H1 (cell line): ENCODE results near the gene IRF2BP1. TPM values are rescaled to one million over a fixed set of nuclear protein-coding genes. Genes with fewer than 3 reads are reported as not detected.

Experiments
- BCL11A ChIP-seq, 2 experiments: IDR thresholded peaks; one replicate each; pipeline ENCODE4 v1.6.1; 2011; ENCODE audit warnings: low read depth in 2 of 2, low read length in 2 of 2, mild to moderate bottlenecking in 2 of 2
- CHD7 ChIP-seq: fragments of 300-600 bp; sonication (generic); IDR thresholded peaks from 2 replicates; pipeline ENCODE4 v1.7.1; 2012; ENCODE audit warnings: low read length, moderate library complexity, mild to moderate bottlenecking, inconsistent platforms; ENCODE audit not compliant: insufficient replicate concordance
- EP300 ChIP-seq, 2 experiments: IDR thresholded peaks; 1 replicate in 1 of 2; 2 replicates in 1 of 2; pipeline ENCODE4 v1.6.1; 2011 to 2012; ENCODE audit warnings: low read depth in 2 of 2, low read length in 2 of 2, mild to moderate bottlenecking in 2 of 2, borderline replicate concordance in 1 of 2, inconsistent platforms in 1 of 2, moderate library complexity in 1 of 2
- HDAC2 ChIP-seq, 2 experiments: fragments of 300-600 bp in 1 of 2; sonication (generic) in 1 of 2; IDR thresholded peaks; 2 replicates each; pipeline ENCODE4 v1.6.1; 2011 to 2012; ENCODE audit warnings: low read depth in 2 of 2, low read length in 2 of 2, mild to moderate bottlenecking in 2 of 2, moderate library complexity in 2 of 2, borderline replicate concordance in 1 of 2, inconsistent platforms in 1 of 2
- POU5F1 ChIP-seq: IDR thresholded peaks from 2 replicates; pipeline ENCODE4 v1.6.1; 2011; ENCODE audit warnings: low read depth, mild to moderate bottlenecking, low read length, moderate library complexity
- SP2 ChIP-seq: IDR thresholded peaks from 2 replicates; pipeline ENCODE4 v1.6.1; 2012; ENCODE audit warnings: mild to moderate bottlenecking, low read length, inconsistent platforms
- polyA plus RNA-seq, 7 experiments: library from polyadenylated mRNA; depleted of rRNA in 3 of 7; stranded (reverse) in 5 of 7; unstranded in 2 of 7; fragments of >200 nt in 5 of 7; fragments of 200-250 nt in 2 of 7; gene quantifications; 1 replicate in 5 of 7; 2 replicates in 1 of 7; 4 replicates in 1 of 7; pipeline versions ENCODE4 v1.2.1 to v1.2.3, GENCODE V29; 2011 to 2013; ENCODE audit warnings: missing spikeins in 2 of 7, mixed read lengths in 2 of 7
- total RNA-seq: library from RNA; stranded (reverse); fragmentation: NEBNext Ultra II Directional; extraction: Animal tissue kit (Norgen Biotek cat#: 25700); gene quantifications from 2 replicates; pipeline ENCODE4 v1.2.1, GENCODE V29; 2021

Gene IRF2BP1
- total and polyA plus RNA-seq, 2 of the 8 experiments (the other 6 are each of a cell fraction or from before 2014, with no cell fraction given), result 12.1 to 24.4 TPM

GRCh38 chr19:45847663-45848062 lies 38.3 kb downstream of the IRF2BP1 start (continued):
- no peak for TF ChIP-seq CHD7
- no peak for TF ChIP-seq SP2
- TF ChIP-seq EP300 (IDR thresholded peaks at IDR 0.05; ENCODE audit: borderline replicate concordance in 1 of 2, low read depth in 2 of 2, low read length in 2 of 2), result no peak
- TF ChIP-seq BCL11A (IDR thresholded peaks at IDR 0.05; ENCODE audit: low read depth in 2 of 2, low read length in 2 of 2), result no peak
- TF ChIP-seq POU5F1, result no peak
- no peak for TF ChIP-seq HDAC2 (IDR thresholded peaks at IDR 0.05; ENCODE audit: borderline replicate concordance in 1 of 2, low read depth in 2 of 2, low read length in 2 of 2)
- TF ChIP-seq, all 59 proteins: peak for 0
